C1 segment of cervical spinal cord (tissue), 14 donors: ENCODE measurements around the gene PAX3.
"Not testable (repeated sequence)": the region's sequence is repeated elsewhere in the genome, so short reads cannot be mapped to it uniquely, and the experiment has no call there.

Experiments
- DNase-seq, 14 donors: peaks; one replicate each; lab custom pipeline; 2025; lab: John Stamatoyannopoulos, UW

PAX3 gene

DNA sequence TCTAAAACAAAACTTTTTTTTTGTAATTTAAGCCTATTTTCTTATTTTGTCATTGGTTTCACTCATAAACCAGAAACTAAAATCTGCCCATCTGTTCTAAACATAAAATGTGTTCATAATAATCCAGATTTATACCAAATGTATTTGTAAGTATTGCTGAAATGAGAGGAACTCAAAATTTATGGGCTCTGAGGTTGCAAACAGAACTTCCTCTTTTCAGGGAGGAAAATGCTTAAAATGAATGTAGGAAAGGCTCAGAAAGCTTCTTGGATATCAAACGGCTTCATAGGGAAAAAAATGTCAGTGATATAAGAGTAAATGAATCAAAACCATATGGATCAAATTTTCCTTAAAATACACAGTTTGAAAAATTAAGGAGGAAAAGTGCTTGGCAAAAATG lies 83.9 kb downstream of the PAX3 start:
- no peak for DNase-seq

DNA sequence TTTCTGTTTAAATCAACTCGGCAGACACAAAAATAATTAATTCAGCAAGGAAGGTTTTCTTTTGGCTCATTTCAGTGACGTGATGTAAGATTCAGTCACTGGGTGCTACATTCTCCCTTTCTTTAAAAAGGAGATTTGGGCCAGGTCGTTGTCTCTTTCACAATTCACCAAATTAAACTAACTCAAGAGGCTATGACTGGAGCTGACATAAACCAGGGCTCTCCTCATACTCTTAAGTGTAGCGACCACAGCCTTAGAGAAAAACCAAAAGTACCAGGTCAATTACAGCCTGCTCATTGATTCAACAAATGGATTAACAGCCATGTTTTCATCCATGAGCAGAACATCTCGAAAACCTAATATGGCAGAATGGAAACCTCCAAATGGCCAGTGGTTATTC lies 85.7 kb downstream of the PAX3 start:
- DNase-seq: no peak

DNA sequence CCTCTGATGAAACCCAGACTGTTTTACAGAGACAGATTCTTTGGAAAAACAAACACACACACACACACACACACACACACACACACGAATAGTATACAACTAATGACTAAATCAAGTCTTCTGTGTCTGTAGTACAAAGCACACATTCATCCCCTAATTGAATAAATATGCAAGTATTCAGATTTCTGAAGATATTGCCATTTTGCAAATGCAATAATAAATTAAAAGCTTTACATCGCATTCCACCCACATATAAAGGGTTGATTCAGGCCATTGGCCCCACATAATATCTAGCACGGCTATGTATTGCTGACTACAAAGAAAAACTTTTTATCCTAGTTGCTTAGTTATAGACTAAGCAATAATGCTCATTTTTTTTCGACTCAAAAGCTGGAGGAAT lies 86.2 kb downstream of the PAX3 start:
- no peak for DNase-seq

DNA sequence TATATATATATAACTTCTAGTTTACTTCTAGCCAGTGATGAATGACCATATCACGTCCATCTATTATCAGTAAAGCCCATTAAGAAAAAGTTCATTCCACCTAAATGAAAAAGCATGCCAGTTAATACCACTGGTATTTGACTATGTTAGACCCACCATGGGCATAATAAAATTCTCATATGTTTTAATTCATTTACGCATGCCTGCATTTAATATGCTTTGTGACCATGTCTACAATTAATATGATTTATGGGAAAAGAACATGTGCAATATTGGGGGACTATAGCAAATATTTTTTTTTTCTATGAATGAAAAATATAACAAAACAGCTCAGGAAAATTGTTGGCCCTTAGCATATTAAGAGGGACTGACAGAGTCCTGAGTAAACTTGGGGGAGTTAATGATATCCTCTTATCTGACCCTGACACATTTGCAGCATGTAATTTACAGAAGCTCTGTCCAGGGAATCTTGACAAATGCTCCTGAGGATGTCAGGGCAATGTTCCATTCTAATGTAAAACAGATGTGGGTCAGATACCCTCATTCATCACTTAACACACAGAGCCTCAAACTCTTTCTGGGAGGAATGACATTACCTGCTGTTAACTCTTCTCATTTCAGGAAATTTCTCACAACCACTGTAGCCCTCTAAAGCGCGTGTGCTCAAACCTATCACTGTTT lies 90.6 kb downstream of the PAX3 start:
- DNase-seq: no peak

DNA sequence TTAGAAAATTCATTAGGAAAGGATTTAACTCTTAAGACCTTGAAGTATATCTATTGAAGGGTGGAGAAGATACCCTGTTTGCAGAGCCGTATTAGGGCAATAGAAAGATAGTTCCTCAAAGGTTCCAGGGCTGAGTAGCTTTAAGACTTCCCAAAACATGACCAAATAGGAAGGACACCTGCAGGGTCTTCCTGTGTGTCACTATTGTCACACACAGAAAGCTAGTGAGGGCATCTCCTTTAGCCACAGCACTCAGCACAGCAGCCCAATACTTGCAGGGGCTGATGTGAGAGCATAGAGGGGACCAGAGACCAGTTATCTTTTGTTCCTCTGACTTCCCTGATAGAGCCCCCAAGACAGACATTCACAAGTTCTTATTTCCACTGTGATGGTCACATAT lies 93.7 kb downstream of the PAX3 start:
- no peak for DNase-seq

DNA sequence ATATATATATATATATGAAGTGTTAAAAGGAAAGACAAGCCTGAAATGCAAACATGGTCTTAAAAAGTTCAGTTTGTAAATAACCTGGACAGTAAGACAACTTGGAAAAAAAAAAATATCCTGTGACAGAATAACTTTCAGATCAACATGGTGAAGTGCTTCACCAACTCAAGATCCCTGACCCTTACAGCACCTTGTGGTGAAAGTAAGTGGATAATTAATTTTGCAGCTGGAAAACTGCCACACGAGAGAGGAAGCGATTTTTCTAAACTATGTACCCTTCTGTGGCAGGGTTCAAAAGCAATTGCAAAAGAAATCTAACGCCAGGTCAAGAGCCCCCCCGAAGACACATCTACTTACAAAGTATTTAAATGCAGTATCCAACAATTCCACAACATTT lies 95.8 kb downstream of the PAX3 start:
- no peak for DNase-seq

DNA sequence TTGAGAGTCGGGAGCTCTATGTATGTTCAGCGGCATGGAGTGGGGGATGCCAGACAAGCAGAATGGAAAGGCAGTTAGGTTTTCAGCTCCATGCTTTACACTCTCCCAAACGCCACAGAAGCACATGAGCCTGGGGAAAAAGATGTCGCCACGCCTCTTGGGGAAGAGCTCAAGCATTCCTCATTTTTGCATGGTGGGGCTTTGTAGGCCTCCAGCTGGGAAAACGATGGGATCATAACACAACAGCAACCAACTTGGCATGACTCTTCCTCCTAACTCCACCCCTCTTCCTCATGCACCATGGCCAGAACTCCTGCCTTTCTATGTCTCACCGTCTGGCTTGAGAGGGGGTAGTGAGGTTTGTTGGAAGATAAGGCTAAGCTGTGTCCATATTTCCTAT lies 102.6 kb downstream of the PAX3 start:
- DNase-seq: no peak

DNA sequence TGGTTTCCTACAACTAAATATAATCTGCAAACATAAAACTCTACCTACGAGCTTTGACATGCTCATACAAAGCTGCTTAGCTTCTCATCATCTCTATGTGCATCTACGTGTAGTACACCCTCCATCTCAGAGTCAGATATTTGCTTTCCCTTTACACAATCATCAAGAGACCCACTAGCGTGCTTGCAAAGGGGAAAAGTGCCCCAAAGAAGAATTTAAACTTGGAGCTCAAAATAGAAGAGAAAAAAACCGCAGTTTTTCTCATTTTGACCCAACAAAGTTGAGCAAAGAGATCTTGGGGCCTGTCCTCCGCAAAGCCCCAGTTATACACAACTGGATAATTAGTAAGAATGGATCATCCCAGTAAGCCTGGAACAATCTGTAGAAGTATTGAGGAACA lies 104.1 kb downstream of the PAX3 start:
- DNase-seq: no peak

DNA sequence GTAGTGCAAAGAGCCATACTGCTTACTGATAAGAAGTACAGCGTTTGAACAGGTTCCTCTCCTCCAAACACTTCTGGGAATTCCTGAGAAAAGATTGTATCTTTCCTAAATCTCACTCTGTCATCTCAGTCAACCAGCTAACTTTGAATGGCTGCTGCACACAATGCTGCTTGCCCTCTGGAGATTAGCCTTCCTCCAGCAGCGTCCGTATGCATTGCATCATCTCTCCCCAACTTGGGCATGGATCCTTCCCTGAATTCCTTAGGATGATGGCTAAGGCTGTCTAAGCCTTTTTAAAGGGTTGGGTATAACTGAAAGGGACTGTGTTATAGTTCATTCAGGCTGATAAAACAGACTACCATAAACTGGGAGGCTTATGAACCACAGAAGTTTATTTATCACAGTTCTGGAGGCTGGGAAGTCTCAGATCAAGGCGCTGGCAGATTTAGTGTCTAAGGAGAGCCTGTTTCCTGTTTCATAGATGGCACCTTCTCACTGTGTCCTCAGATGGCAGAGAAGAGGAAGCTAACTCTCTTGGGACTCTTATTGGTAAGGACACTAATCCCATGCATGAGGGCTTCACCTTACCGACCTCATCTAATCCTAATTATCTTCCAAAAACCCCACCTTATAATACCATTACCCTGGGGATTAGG lies 105.3 kb downstream of the PAX3 start:
- DNase-seq: no peak

DNA sequence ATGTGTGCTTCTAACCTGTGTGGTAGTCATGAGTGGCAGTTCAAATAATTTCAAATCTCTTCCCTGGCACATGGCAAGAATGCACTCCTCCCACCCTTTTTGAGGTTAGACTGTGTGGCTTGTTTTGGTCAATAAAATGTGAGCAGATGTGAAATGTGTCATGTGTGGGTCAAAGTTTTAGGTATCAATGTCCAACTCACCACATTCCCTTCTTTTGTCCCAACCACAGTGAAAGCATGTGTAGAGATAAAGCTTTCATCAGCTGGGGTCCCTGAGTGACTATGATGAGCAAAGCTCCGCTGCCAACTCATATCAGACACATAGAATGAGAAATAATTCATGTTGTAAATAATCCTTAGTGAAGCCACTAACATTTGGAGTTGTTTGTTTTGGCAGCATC lies 118.2 kb downstream of the PAX3 start:
- DNase-seq: no peak

DNA sequence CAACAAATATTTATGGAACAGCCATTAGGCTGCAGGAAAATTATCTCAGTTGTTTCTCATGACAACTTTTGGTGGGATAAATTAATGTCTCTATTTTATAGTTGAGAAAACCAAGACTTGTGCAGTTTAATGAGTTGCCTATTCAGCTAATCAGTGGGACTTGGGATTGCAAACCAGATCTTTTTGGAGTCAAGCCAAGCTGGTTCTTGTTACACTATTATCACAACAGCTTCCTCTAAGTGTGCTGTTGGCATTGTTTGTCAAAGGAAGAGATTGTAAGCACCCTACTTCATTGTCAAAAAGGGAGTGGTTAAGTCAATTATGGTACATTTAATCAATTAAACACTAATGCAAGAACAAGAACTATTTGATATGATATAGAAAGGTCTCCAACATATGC lies 119.2 kb downstream of the PAX3 start:
- no peak for DNase-seq

DNA sequence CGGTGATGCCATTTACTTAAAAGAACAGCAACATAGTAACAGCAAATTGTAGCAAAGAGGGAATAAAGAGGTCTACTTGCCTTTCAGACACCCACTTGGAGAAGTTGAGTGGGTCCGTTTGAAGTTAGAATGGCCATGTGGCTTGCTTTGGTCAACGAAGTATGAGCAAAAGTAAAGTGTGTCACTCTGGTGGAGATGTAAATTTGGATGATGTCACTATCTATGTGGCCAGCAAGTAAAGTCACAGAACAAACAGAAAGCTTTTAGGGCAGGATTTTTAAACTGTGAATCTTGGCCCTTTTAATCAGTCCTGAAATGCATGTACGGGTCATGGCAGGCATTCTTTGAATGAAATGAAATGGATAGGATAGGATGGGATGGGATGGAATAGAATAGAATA lies 120.3 kb downstream of the PAX3 start:
- no peak for DNase-seq

DNA sequence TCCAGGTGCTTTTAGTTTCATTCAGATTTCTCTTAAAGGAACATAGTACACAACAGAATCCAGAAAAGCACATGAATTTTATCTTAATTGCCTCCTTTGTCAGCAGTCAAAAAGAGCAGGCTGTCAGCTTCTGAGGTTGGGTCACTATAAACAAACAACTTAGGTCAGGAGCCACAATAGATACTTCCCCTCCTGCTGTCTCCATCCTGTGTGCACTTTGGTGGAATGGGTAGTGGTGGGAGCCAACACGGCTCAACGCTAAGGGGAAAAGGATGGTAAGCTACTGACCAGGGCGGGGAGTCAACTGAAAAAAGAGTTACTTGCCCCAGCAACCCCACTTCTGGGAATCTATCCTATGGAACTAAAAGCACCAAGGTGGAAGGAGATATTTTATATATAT lies 121.9 kb downstream of the PAX3 start:
- no peak for DNase-seq

DNA sequence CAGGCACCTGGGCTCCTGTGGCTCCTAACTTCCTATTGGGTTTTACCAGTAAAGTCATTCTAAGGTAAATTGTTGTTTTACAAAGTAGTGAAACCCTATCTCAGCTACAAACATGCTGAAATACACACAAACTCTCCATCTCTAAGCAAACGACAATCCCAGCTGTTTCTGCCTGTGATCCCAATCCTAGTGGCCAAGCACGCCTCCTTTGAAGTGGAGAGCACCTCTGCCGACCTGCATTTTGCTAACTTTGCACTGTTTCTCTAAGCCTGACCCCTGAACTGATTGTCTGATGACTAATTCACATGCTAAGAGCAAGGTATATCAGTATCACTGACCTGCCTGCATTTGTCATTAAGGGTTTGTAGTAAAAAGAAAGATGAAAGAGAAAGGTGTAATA lies 124.3 kb downstream of the PAX3 start:
- DNase-seq: no peak

DNA sequence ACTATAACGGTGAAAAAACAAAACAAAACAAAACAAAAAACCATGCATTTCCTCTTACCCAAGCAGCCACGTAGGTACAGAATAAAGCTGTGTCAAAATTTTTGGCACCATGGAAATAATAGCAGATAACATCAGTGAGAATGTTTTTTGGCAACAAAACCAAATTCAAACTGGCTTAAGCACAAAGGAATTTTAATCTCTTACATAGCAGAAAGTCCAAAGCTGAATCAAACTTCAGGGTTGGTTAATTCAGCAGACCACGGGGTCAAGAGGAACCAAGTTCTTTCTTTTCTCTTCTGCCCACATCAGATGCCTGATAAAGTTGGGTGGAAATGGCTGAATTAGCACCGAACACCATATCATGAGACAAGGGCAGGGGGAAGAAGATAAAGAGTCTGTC lies 129.5 kb downstream of the PAX3 start:
- DNase-seq: no peak

DNA sequence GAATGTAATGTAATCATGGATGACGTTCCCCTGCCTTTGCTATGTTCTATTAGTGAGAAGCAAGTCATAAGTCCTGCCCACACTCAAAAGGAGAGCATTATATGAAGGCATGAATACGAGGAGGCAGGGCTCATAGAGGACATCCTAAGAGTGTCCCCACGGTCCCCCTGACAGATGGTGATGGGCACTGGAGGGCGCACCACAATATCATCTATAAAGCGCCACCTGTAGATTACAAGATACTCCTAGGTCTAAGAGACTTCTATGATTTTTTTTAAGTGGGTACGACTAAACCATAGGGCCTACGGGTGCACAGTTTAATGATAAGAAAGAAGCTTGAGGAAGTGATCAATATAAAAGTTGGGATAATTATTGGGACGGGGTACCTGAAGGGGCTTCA lies 131.0 kb downstream of the PAX3 start:
- DNase-seq: no peak

DNA sequence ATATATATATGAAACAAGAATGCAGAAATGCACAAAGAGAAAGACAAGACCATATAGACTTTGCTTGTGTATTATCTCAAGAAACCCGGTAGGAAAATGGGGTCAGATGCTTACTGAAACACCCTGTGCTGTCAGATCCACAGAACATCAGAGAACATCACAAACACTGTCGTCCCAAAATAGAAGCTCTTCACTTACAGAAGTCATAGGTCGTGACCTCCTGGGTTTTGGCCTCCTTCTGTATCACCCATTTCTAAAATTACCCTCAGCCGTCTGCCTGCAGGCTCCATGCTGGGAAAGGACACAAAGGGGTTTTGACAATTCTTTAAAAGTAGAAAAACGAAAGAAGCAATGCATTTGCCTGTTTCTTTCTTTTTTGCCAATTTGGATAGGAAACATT lies 137.9 kb downstream of the PAX3 start:
- DNase-seq: no peak

DNA sequence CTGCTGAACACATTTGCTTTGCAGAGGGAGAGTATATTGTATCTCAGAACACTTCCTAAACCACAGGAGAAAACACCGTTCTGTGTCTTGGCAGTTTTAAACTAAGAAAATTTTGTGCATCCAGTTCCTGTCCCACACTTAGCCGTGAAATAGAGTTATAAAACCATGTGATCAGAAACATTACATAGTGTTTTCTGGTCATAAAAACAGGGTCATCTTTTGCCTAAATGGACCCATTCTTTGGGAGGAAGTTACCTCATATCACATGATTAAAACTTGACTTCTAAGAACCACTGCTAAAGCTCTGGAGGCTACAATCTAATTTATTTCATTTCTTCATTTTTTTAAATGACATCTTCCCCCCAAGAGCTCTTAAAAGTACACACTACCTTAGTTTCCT lies 138.7 kb downstream of the PAX3 start:
- DNase-seq: no peak

DNA sequence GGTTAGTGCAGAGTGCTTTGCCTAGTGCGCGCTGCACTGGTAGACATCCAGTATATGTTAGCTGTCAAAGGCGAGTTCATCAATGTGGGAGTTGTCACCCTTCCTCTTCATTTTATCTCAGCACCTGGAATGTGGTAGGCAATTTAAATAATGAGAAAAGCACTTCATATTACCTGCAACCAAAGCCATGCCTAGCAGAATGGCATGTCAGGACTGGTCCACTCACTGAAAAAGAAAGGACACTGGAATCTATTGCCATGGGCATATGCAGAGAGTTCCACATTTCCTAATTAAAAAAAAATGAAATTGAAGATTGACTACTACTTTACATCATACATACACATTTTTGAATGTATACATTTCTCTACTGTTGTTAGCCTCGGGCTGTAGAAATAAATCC lies 139.6 kb downstream of the PAX3 start:
- no peak for DNase-seq

DNA sequence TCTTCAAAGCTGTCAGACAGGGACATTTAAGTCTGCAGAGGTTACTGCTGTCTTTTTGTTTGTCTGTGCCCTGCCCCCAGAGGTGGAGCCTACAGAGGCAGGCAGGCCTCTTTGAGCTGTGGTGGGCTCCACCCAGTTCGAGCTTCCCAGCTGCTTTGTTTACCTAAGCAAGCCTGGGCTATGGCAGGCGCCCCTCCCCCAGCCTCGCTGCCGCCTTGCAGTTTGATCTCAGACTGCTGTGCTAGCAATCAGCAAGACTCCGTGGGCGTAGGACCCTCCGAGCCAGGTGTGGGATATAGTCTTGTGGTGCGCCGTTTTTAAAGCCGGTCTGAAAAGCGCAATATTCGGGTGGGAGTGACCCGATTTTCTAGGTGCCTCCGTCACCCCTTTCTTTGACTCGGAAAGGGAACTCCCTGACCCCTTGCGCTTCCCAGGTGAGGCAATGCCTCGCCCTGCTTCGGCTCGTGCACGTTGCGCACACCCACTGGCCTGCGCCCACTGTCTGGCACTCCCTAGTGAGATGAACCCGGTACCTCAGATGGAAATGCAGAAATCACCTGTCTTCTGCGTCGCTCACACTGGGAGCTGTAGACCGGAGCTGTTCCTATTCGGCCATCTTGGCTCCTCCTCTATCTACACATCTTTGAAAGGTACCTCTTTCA lies 143.7 kb downstream of the PAX3 start:
- DNase-seq: not testable (repeated sequence)
